PFSK-1 (cell line): ENCODE results near the gene CYBA.

Source experiments
- POLR2AphosphoS5 ChIP-seq: IDR thresholded peaks from 2 replicates; pipeline ENCODE4 v1.6.1; 2012; ENCODE audit warnings: low read depth, mild to moderate bottlenecking, control low read depth, low read length, moderate library complexity
- REST ChIP-seq, 2 experiments: IDR thresholded peaks; 2 replicates each; pipeline versions ENCODE4 v1.6.1 to v1.8.0; 2011 to 2012; ENCODE audit warnings: low read depth in 2 of 2, low read length in 2 of 2, control low read depth in 1 of 2, inconsistent platforms in 1 of 2, mild to moderate bottlenecking in 1 of 2, moderate library complexity in 1 of 2; ENCODE audit not compliant: insufficient read depth in 1 of 2
- TAF1 ChIP-seq: IDR thresholded peaks from 2 replicates; pipeline ENCODE4 v1.6.1; 2012; ENCODE audit warnings: low read length, control low read depth, borderline replicate concordance; ENCODE audit not compliant: insufficient read depth

DNA sequence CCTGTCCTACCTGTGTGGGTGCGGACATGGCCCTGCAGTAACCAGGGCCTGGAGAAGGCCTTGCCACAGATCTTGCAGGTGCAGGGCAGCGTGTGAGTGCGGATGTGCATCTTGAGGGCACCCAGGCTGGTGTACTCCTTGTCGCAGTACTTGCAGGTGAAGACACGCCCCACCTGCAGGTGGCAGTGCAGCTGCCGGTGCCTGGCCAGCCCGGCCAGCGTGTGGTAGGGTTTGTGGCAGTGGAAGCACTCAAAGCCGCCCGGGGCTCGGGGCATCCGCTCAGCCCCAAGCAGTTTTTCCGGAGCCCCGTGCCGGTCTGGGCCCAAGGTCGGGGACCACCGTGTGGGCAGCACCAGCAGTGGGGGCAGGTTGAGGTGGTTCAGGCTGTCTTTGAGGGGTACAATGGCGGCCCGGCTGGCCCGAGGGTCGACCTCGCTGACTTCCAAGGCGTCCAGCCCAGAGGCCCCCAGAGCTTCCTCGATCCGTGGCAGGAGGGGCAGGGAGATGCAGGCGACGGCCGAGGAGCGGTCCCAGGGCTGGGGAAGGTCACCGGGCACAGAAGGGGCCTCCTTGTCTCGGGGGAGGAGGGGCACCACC, 30.3 kb upstream of the CYBA start:
- TF ChIP-seq TAF1: no peak
- no peak for TF ChIP-seq POLR2AphosphoS5
- no peak for TF ChIP-seq REST (IDR thresholded peaks at IDR 0.05; ENCODE audit: insufficient read depth in 1 of 2, low read depth in 2 of 2, low read length in 2 of 2)
